22Rv1 (cell line): ENCODE results near the gene CCND3.
A peak's percentile ranks its signal among the peaks of the same experiment; 100 is the strongest.

ENCODE experiments used
- H3K27ac ChIP-seq: fragments of 450-650 bp; 2 replicates; pipeline ENCODE4 v1.5.1; 2017
- ZFX ChIP-seq: fragments of 450-650 bp; IDR thresholded peaks from 2 replicates; pipeline ENCODE4 v1.6.1; 2017; ENCODE audit warnings: antibody characterized with exemption, borderline replicate concordance
- TF ChIP-seq, protein P1 (sequence below): fragments of 450-650 bp; IDR thresholded peaks from 2 replicates; pipeline ENCODE4 v1.5.1; 2017; ENCODE audit warnings: mild to moderate bottlenecking

The CCND3 gene

GRCh38 chr6:41917528-41917927 is 24.1 kb downstream of the CCND3 start:
- no peak overlapping the region for H3K27ac ChIP-seq
- no peak for TF ChIP-seq ZFX
- TF ChIP-seq, protein P1, sequence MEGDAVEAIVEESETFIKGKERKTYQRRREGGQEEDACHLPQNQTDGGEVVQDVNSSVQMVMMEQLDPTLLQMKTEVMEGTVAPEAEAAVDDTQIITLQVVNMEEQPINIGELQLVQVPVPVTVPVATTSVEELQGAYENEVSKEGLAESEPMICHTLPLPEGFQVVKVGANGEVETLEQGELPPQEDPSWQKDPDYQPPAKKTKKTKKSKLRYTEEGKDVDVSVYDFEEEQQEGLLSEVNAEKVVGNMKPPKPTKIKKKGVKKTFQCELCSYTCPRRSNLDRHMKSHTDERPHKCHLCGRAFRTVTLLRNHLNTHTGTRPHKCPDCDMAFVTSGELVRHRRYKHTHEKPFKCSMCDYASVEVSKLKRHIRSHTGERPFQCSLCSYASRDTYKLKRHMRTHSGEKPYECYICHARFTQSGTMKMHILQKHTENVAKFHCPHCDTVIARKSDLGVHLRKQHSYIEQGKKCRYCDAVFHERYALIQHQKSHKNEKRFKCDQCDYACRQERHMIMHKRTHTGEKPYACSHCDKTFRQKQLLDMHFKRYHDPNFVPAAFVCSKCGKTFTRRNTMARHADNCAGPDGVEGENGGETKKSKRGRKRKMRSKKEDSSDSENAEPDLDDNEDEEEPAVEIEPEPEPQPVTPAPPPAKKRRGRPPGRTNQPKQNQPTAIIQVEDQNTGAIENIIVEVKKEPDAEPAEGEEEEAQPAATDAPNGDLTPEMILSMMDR: no peak

- no peak for TF ChIP-seq ZFX
- no peak overlapping the region for H3K27ac ChIP-seq
Measured at GRCh38 chr6:41914869-41915530, 26.6 kb downstream of the CCND3 start.

DNA sequence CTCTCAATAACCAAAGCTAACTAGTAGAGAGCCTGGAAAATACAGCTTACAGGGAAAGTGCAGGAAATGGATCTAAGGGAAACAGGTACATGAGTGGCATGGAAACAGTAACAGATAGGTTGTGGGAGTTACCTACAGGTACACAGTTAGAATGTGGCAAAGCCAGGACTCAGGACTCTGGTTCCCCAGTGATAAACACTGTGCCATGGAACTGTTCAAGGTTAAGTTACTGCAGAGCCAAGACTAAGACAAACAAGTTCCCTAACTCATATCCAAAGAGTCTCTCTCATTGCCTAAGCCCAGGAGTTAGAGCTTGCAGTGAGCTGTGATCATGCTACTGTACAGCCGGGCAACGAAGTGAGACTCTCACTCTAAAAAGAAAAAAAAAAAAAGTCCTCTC is 27.3 kb downstream of the CCND3 start:
- no peak overlapping the region for H3K27ac ChIP-seq
- TF ChIP-seq, protein P1: no peak
- TF ChIP-seq ZFX: no peak

GRCh38 chr6:41909727-41910126 is 31.9 kb downstream of the CCND3 start:
- H3K27ac ChIP-seq: no peak overlapping the region
- TF ChIP-seq, protein P1: no peak
- TF ChIP-seq ZFX: no peak

- TF ChIP-seq ZFX: no peak
- TF ChIP-seq, protein P1: peak; percentile 52
- no peak overlapping the region for H3K27ac ChIP-seq
Measured at GRCh38 chr6:41901882-41902519, 39.6 kb downstream of the CCND3 start.

- no peak for TF ChIP-seq ZFX
- TF ChIP-seq, protein P1: no peak
- H3K27ac ChIP-seq: no peak overlapping the region
Measured at GRCh38 chr6:41900861-41901260, 40.7 kb downstream of the CCND3 start.

DNA sequence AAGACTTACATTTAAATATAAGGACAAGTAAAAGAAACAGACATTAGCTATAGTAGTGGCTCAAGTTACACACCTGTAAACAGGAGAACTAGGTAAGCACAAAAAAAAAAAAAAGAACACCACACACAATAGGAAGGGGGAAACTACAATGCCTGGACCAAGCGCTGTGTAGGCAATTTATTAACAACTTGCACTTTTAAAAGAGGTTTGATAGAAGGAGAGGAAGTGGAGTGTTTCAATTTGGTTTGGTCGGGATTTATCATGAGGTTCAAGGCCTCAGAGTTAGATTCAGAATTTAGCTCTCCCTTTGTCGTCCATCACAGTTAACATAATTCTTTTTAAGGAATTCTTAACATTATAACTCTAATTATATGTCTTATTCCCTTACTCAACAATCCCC is 45.3 kb downstream of the CCND3 start:
- TF ChIP-seq, protein P1: no peak
- no peak for TF ChIP-seq ZFX
- H3K27ac ChIP-seq: peak overlapping the region; percentile 71
